ENCODE data around the gene FAHD2B.
"Not testable (repeated sequence)": the region's sequence is repeated elsewhere in the genome, so short reads cannot be mapped to it uniquely, and the experiment has no call there.

Gene FAHD2B, protein sequence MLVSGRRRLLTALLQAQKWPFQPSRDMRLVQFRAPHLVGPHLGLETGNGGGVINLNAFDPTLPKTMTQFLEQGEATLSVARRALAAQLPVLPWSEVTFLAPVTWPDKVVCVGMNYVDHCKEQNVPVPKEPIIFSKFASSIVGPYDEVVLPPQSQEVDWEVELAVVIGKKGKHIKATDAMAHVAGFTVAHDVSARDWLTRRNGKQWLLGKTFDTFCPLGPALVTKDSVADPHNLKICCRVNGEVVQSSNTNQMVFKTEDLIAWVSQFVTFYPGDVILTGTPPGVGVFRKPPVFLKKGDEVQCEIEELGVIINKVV

GRCh38 chr2:97094772-97095611 lies at the start of gene FAHD2B:
Gene FAHD2B (minus strand): TSS chr2:97094882. CDS start chr2:97091706, 3,176 bp downstream.
- peak; percentile 89 for DNase-seq

DNA sequence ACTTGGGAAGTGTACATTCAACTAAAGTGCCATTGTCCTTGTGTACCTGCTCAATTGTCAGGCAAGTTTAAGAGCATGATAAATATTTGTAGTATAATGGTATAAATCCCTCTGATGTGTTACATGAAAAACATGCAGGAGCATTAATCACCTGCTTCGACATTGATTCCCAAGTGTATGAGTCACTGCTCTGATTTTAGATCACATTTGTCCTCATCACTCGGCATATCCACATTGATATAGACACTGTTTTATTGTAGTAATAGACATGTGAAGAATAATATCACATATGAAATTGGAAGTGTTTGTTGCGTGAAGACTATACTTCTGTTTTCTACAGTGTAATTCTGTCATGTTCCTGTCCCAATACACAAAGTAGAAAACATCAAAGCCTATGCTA lies 49.3 kb upstream of the FAHD2B start:
- DNase-seq = not testable (repeated sequence)

DNA sequence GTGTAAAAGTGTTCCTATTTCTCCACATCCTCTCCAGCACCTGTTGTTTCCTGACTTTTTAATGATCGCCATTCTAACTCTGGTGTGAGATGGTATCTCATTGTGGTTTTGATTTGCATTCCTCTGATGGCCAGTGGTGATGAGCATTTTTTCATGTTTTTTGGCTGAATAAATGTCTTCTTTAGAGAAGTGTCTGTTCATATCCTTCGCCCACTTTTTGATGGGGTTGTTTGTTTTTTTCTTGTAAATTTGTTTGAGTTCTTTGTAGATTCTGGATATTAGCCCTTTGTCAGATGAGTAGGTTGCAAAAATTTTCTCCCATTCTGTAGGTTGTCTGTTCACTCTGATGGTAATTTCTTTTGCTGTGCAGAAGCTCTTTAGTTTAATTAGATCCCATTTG lies 34.4 kb upstream of the FAHD2B start:
- DNase-seq = not testable (repeated sequence)

GRCh38 chr2:97113882-97114255 lies 19.2 kb upstream of the FAHD2B start:
- DNase-seq = not testable (repeated sequence)

DNA sequence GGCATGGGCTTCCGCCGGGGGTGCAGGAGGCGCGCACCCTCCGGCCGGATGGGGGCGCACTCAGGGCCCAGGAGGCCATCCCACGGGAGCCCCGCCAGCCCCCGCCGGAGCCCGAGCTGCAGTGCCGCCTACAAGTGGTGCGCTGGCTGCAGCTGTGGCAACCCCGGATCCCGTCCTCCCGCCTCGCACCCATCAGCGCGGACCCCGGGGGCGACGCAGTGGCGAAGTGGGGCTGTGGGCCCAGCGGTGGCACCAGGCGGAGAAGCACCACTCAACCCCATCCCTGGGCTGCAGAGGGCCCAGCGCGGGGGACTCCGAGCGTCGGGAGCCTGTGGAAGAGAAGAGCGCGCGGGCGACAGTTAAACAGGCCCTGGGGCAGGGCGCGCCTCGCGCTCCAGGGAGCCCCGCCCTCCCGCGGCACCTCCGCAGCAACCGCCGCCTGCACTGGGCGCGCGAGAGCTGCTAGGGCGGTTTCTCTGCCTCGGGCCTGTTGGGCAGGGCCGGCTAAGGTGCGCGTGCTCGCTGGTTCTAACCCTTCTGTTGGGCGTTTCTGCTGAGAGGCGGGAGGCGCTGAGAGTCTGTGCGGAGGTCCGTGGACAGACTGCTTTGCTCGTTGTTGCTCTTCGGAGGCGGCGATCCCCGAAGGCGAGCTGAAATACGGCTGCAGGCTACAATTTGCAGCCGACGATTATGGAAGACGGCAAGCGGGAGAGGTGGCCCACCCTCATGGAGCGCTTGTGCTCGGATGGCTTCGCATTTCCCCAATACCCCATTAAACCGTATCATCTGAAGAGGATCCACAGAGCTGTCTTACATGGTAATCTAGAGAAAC lies 18.6 kb upstream of the FAHD2B start, which contains the start of gene ANKRD36:
Gene ANKRD36 (plus strand): TSS at position 104 of the 832 bp plus-strand sequence. CDS start 587 bp downstream, at position 691.
- DNase-seq = peak; percentile 85

DNA sequence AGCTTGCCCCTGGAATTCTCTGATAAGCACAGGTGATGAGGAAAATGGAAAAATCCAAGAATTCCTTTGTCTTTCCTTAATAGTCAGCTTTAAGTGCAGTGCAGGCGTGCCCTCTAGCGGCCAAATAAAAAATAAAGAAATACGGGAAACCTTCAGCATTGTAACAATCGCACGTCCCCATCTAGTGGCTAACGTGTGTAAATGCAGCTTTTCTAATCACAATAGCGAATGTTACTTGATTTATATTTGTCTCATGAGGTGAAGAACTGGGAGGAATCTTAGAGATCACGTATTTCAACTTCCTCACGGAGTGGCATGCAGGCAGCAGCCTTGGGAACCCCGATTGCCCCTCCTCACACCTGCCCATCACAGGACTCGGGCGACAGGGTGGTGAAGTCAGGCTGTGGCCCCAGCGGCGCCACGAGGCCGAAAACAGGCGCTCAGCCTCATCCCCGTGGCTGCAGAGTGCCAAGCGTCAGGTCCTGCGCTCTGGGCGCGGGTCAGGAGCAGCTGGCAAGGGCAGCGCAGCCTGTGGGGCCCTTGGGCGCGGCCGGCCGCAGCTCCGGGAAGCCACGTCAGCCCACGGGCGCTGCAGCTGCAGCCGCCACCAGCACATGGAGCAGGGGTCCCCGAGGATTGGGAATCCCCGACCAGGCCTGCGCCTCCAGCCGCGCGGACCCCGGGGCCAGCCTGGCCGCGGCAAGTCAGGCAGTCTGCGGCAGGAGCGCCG lies 17.8 kb upstream of the FAHD2B start:
- peak; percentile 52 for DNase-seq

DNA sequence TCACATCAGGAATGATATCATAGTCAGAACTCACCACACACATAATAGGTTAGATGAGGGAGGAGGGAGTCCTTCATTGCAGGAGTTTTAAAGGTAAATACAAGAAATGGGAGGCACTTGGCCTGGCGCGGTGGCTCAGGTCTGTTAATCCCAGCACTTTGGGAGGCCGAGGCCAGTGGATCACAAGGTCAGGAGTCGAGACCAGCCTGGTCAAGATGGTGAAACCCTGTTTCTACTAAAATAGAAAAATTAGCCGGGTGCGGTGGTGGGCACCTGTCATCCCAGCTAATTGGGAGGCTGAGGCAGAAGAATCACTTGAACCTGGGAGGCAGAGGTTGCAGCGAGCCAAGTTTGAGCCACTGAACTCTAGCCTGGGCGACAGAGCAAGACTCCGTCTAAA lies 16.6 kb upstream of the FAHD2B start:
- DNase-seq = not testable (repeated sequence)

DNA sequence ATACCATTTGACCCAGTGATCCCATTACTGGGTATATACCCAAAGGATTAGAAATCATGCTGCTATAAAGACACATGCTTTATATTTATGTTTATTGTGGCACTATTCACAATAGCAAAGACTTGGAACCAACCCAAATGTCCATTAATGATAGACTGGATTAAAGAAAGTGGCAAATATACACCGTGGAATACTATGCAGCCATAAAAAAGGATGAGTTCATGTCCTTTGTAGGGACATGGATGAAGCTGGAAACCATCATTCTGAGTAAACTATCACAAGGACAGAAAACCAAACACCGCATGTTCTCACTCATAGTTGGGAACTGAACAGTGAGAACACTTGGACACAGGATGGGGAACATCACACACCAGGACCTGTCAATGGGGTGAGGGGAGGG lies 12.2 kb upstream of the FAHD2B start:
- not testable (repeated sequence) for DNase-seq

DNA sequence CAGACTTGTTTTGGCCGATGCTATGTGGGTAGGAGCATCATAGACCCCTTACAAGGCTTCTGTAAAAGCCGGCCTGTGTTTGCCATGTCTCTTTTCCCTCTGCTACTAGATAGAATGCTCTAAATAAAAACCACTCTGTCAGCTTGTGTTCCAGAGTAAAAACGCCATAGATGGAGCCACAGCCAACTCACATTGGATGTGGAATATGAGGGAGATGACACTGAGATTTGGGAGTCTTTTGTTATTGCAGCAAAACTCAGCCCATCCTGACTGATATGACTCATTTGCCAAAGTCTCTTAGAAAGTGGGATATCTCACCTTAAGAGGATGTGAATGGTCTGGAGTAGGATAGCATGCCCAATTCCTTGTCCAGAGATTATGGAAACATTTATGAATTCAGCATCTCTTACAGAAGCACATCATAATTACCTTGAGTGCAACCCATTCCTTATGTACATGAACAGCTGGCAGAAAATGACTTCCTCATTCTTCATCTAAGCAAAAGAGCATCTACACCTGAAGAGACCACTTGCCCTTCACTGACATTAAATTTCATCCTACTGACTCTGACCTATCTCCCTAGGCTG lies 4.2 kb upstream of the FAHD2B start:
- DNase-seq = not testable (repeated sequence)

DNA sequence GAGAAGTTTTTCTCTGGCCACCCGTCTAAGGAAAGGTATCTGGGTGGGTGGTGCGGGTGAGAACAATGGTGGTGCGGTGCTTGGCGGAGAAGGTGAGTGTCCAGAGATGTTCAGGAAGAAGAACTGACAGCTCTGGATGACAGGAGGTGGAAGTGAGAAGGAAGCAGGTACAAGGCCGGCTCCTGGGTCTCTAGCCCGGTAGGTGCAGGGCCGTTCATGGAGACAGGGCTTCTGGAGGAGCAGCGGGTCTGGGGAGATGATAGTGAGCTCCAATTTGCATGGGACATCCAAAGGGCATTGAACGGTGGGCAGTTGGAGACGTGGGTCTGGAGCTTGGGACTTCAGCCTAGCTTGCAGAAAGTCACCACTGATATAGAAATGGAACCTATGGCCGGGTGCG lies 979 bp upstream of the FAHD2B start:
- no peak for DNase-seq

GRCh38 chr2:97093983-97094771 lies 505 bp downstream of the FAHD2B start:
- not testable (repeated sequence) for DNase-seq

- DNase-seq = not testable (repeated sequence)
Observed at GRCh38 chr2:97092946-97093345, 1.7 kb downstream of the FAHD2B start.

- DNase-seq = not testable (repeated sequence)
Observed at GRCh38 chr2:97088706-97089105, 6.0 kb downstream of the FAHD2B start.

DNA sequence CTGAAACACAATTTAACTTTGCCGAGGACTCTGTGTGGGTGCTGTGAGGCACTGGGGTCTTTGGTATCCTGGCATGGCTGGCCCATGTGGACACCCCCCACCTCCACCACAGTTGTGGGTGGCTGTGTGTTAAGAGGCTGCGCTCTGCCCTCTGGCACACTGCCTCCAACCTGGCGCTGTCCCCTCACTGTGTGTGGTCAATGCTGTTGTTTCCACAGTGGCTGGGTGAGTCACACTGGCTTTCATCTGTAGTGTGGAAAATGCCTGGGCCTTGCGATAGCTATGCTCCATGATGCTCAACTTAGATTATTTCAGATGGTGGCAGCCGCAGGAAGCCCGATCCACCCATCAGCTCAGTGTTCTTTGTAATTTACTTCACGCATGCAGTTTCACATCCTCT lies 9.6 kb downstream of the FAHD2B start:
- not testable (repeated sequence) for DNase-seq

- not testable (repeated sequence) for DNase-seq
Observed at GRCh38 chr2:97083516-97083915, 11.2 kb downstream of the FAHD2B start.

- DNase-seq = not testable (repeated sequence)
Observed at GRCh38 chr2:97082206-97082605, 12.5 kb downstream of the FAHD2B start.

DNA sequence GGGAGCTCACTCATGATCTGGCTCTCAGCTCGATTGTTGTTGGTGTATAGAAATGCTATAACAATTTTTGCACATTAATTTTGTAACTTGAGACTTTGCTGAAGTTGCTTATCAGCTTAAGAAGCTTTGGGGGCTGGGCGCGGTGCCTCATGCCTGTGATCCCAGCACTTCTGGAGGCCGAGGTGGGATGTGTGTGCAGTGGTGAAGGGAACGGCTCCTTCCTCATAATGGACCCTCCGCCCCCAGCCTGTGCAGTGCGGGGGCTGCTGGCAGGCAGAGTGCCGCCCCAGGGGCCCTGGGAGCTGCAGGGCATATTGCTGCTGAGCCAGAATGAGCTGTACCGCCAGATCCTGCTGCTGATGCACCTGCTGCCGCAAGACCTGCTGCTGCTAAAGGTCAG lies 13.8 kb downstream of the FAHD2B start:
- not testable (repeated sequence) for DNase-seq

GRCh38 chr2:97077213-97077612 lies 17.5 kb downstream of the FAHD2B start:
- DNase-seq = not testable (repeated sequence)

- DNase-seq = not testable (repeated sequence)
Observed at GRCh38 chr2:97070915-97071314, 23.8 kb downstream of the FAHD2B start.

DNA sequence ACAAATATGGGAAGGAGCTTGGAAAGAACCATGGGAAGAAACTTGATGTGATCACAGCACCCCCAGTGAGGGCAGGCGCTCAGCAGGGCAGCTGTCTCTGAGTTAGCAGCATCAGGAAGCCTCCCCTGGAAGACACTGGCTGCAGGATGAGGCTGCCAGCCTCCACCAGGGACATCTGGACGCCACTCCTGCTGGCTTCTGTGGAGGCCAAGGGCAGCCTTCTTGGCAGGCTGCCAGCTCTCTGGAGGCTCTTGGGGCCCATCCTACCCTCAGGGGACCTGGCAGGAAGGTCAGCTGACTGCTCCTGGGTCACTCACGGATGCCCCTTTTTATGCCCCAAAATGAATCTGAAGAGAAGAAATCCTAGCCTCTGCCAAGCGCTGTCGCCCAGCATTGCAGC lies 26.0 kb downstream of the FAHD2B start:
- DNase-seq = not testable (repeated sequence)

DNA sequence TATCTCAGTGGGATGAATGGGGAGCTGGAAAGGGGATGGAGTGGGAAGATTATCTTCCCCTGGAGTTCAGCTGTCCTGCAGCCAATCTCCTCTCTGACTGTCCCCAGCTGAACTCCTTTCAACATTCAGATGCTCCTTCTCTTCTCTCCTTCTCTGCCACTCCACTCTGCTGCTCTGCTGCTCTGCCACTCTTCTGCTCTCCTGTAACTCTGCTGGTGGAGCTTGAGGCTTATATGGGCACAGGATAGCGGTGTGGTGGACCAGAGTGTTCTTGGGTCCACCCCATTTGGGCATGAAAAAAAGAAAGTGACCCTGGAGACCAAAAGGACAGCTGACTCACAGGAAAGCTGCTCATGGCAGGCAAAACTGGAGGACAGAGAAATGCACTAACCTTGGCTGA lies 26.6 kb downstream of the FAHD2B start:
- no peak for DNase-seq
